ENCODE results near the gene APOB.

APOB gene

DNA sequence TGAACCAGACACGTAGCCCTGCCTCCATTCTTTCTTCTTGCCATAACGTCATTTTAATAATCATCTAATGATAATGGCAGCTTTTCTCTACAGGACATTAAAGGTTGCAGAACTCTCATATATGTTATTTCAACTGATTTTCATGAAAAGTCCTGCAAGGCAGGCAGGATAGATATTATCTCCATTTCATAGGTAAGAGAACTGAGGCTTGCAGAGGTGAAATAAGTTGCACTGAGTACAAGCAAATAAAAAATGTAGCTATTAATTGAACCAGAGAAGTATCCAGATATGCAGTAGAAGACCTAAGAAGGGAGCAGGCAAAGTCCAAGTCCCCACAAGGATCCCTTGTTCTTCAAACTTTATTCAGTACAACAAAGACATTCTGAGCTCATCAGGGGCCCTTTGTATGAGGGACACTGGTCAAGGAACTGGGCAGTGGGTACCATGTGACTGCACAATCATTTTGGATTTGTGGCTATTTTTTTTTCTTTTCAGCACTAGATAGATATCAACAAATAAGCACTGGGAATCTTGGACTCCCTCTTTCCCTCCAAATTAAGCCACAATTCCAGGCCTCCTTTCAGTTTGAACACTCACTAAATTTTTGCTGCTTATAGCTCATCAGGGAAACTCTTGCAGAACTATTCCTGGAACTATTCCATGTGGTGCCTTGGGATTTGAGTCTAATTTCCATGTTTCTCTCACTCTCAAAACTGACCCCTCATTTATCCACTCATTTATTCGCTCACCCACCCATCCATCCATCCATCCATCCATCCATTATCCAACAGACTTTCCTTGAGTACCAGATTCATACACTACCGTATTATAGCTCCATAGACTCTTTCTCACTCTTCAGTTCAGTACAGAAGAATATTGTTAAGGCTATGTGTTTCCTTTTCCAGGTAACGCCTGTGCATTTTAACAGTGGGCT lies 44.6 kb downstream of the APOB start:
- Histone ChIP-seq H3K36me3 (ENCODE audit: control insufficient read depth in 1 of 2, insufficient read depth in 2 of 2, low read depth in 1 of 2, low read length in 2 of 2) (no peaks in the 10 kb centered on the region), H2AK5ac (ENCODE audit: low read length, severe bottlenecking) (no peak overlapping the region), H3K4me2 (ENCODE audit: low read length, poor library complexity, severe bottlenecking) (no peak overlapping the region), H4K8ac (ENCODE audit: low read length) (no peak overlapping the region), H3K9ac (ENCODE audit: low read length) (no peak overlapping the region), H3K4me1 (ENCODE audit: control insufficient read depth, insufficient read depth, low read depth, low read length) (no peaks in the 10 kb centered on the region), H2BK5ac (ENCODE audit: low read depth, low read length, poor library complexity, severe bottlenecking) (no peak overlapping the region), H3K14ac (ENCODE audit: low read length in 2 of 2) (no peak overlapping the region), H2AFZ (ENCODE audit: low read depth, low read length) (no peak overlapping the region), H2BK12ac (ENCODE audit: low read length in 2 of 2) (no peak overlapping the region), H4K91ac (ENCODE audit: low read length) (no peak overlapping the region), H3K23ac (ENCODE audit: low read length in 2 of 2) (no peak overlapping the region), H3K4me3 (ENCODE audit: insufficient read depth in 1 of 2, low read depth in 1 of 2, low read length in 2 of 2) (no peak overlapping the region), H2BK15ac (ENCODE audit: low read depth, poor library complexity, severe bottlenecking) (no peak overlapping the region), H3K9me3 (ENCODE audit: control insufficient read depth, low read length) (no peaks in the 10 kb centered on the region), H3K27me3 (ENCODE audit: control insufficient read depth in 1 of 2, insufficient read depth in 1 of 2, low read length in 2 of 2) (no peaks in the 10 kb centered on the region), H3K4ac (ENCODE audit: low read depth in 1 of 2, low read length in 2 of 2) (no peak overlapping the region), H2BK120ac (ENCODE audit: low read depth, low read length) (no peak overlapping the region), H3K18ac (ENCODE audit: low read depth in 1 of 2, low read length in 2 of 2) (no peak overlapping the region), H3K27ac (ENCODE audit: low read length, poor library complexity, severe bottlenecking) (no peak overlapping the region), H3K79me1 (replicated peaks; ENCODE audit: low read length, poor library complexity, severe bottlenecking) (no peaks in the 10 kb centered on the region)
- DNase-seq: no peak
- WGBS: 71% methylated on average over 3 of the region's 5 CpGs

DNA sequence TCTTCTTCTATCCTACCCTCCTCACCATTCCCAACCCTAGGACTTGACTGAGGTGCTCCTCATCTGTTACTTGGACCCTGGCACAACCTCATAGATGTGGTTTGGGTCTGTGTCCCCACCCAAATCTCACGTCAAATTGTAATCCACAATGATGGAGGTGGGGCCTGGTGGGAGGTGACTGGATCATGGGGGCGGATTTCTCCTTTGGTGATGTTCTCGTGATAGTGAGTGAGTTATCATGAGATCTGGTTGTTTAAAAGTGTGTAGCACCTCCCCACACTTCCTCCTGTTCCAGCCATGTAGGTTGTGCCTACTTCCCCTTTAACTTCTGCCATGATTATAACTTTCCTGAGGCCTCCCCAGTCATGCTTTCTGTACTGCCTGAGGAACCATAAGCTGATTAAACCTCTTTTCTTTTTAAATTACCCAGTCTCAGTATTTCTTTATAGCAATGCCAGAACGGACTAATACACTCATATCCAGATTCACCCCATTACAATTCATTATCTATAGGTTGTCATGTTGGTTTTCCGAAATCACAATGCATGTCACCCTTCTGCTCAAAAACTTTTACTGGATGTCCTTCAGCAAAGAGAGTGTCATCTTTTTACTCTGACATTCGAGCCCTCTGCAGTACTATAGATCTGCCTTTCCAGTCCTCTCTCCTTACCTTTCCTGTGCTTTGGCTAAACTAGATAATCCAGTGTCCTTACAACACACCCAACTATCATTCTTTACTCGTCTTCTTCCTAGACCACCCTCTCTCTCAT lies 45.7 kb downstream of the APOB start:
- 59% methylated on average over 6 of the region's 7 CpGs for WGBS

DNA sequence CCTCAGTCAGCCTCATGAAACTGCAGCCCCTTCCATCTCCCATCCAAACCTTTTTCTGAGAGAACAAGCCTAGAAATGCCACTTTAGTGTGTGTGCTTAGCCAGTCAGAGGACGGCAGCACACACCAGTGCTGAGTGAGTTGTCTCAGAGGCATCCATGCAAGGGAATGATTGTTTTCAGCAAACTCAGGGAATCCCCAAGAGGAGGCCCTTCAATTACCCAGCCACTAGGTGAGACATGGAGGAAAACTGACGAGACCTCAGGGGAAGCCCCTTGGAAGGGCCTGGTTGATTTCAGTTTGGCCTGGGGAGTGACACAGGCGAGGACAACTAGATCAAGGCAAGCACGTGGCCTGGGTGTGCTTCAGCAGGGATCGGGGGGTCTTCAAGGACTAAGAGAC lies 49.7 kb downstream of the APOB start:
- no peak overlapping the region for H4K8ac ChIP-seq (ENCODE audit: low read length)
- H2BK5ac ChIP-seq (ENCODE audit: low read depth, low read length, poor library complexity, severe bottlenecking): no peak overlapping the region
- no peaks in the 10 kb centered on the region for H3K27me3 ChIP-seq (ENCODE audit: control insufficient read depth in 1 of 2, insufficient read depth in 1 of 2, low read length in 2 of 2)
- no peaks in the 10 kb centered on the region for H3K79me1 ChIP-seq (replicated peaks; ENCODE audit: low read length, poor library complexity, severe bottlenecking)
- no peak overlapping the region for H3K4me2 ChIP-seq (ENCODE audit: low read length, poor library complexity, severe bottlenecking)
- H4K91ac ChIP-seq (ENCODE audit: low read length): no peak overlapping the region
- H3K27ac ChIP-seq (ENCODE audit: low read length, poor library complexity, severe bottlenecking): no peak overlapping the region
- DNase-seq: no peak
- H3K14ac ChIP-seq (ENCODE audit: low read length in 2 of 2): no peak overlapping the region
- H3K4me1 ChIP-seq (ENCODE audit: control insufficient read depth, insufficient read depth, low read depth, low read length): peaks cover 11% of the 10 kb centered on the region
- H2BK120ac ChIP-seq (ENCODE audit: low read depth, low read length): no peak overlapping the region
- no peak overlapping the region for H2BK15ac ChIP-seq (ENCODE audit: low read depth, poor library complexity, severe bottlenecking)
- H3K18ac ChIP-seq (ENCODE audit: low read depth in 1 of 2, low read length in 2 of 2): no peak overlapping the region
- H3K4ac ChIP-seq (ENCODE audit: low read depth in 1 of 2, low read length in 2 of 2): no peak overlapping the region
- H2BK12ac ChIP-seq (ENCODE audit: low read length in 2 of 2): no peak overlapping the region
- WGBS: 67% methylated on average over 5 of the region's 5 CpGs
- H3K4me3 ChIP-seq (ENCODE audit: insufficient read depth in 1 of 2, low read depth in 1 of 2, low read length in 2 of 2): no peak overlapping the region
- no peak overlapping the region for H3K9ac ChIP-seq (ENCODE audit: low read length)
- H3K36me3 ChIP-seq (ENCODE audit: control insufficient read depth in 1 of 2, insufficient read depth in 2 of 2, low read depth in 1 of 2, low read length in 2 of 2): no peaks in the 10 kb centered on the region
- no peaks in the 10 kb centered on the region for H3K9me3 ChIP-seq (ENCODE audit: control insufficient read depth, low read length)
- no peak overlapping the region for H2AFZ ChIP-seq (ENCODE audit: low read depth, low read length)
- no peak overlapping the region for H2AK5ac ChIP-seq (ENCODE audit: low read length, severe bottlenecking)
- no peak overlapping the region for H3K23ac ChIP-seq (ENCODE audit: low read length in 2 of 2)

More for the DNA sequence above, 45.7 kb downstream of the APOB start:
- H3K27me3 ChIP-seq (ENCODE audit: control insufficient read depth in 1 of 2, insufficient read depth in 1 of 2, low read length in 2 of 2): no peaks in the 10 kb centered on the region
- no peak overlapping the region for H2BK12ac ChIP-seq (ENCODE audit: low read length in 2 of 2)
- H2BK15ac ChIP-seq (ENCODE audit: low read depth, poor library complexity, severe bottlenecking): no peak overlapping the region
- peaks cover 1% of the 10 kb centered on the region for H3K4me1 ChIP-seq (ENCODE audit: control insufficient read depth, insufficient read depth, low read depth, low read length)
- no peak overlapping the region for H4K8ac ChIP-seq (ENCODE audit: low read length)
- H3K14ac ChIP-seq (ENCODE audit: low read length in 2 of 2): no peak overlapping the region
- no peak overlapping the region for H3K27ac ChIP-seq (ENCODE audit: low read length, poor library complexity, severe bottlenecking)
- no peak overlapping the region for H2AFZ ChIP-seq (ENCODE audit: low read depth, low read length)
- no peak overlapping the region for H3K4ac ChIP-seq (ENCODE audit: low read depth in 1 of 2, low read length in 2 of 2)
- H3K79me1 ChIP-seq (replicated peaks; ENCODE audit: low read length, poor library complexity, severe bottlenecking): no peaks in the 10 kb centered on the region
- no peak overlapping the region for H2BK5ac ChIP-seq (ENCODE audit: low read depth, low read length, poor library complexity, severe bottlenecking)
- H2AK5ac ChIP-seq (ENCODE audit: low read length, severe bottlenecking): no peak overlapping the region
- H3K18ac ChIP-seq (ENCODE audit: low read depth in 1 of 2, low read length in 2 of 2): no peak overlapping the region
- no peaks in the 10 kb centered on the region for H3K36me3 ChIP-seq (ENCODE audit: control insufficient read depth in 1 of 2, insufficient read depth in 2 of 2, low read depth in 1 of 2, low read length in 2 of 2)
- no peak overlapping the region for H3K9ac ChIP-seq (ENCODE audit: low read length)
- H3K4me3 ChIP-seq (ENCODE audit: insufficient read depth in 1 of 2, low read depth in 1 of 2, low read length in 2 of 2): no peak overlapping the region
- no peak overlapping the region for H2BK120ac ChIP-seq (ENCODE audit: low read depth, low read length)
- no peak overlapping the region for H3K4me2 ChIP-seq (ENCODE audit: low read length, poor library complexity, severe bottlenecking)
- DNase-seq: no peak
- no peaks in the 10 kb centered on the region for H3K9me3 ChIP-seq (ENCODE audit: control insufficient read depth, low read length)
- no peak overlapping the region for H4K91ac ChIP-seq (ENCODE audit: low read length)
- no peak overlapping the region for H3K23ac ChIP-seq (ENCODE audit: low read length in 2 of 2)

DNA sequence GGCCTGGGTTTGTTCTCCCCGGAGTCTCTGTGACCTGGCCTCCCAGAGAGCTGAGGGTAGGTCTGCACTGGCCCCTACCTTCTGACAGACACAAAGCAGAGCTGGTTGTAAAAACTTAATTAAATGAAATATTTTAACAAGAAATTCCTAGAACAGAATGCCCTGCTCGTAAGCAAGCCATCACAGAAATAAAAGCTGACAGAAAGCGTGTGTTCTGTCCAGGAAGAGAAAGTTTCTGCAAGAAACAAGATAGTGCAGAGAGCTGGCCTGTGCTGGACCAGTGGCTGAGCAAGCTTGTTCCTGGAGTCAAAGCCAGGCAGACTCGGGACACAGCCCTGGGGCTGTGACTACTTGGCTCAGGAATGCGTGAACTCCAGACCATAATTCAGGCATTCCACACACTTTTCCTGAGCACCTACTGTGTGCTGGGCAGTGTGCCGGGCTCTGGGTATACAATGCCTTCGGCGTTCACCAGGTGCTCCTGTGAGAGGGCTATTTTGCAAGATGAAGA lies 51.6 kb downstream of the APOB start:
- 51% methylated on average over 7 of the region's 8 CpGs for WGBS
- Histone ChIP-seq H3K4ac (ENCODE audit: low read depth in 1 of 2, low read length in 2 of 2) (no peak overlapping the region), H3K23ac (ENCODE audit: low read length in 2 of 2) (no peak overlapping the region), H4K8ac (ENCODE audit: low read length) (no peak overlapping the region), H2AFZ (ENCODE audit: low read depth, low read length) (no peak overlapping the region), H3K4me2 (ENCODE audit: low read length, poor library complexity, severe bottlenecking) (peak overlapping the region; percentile 17), H3K14ac (ENCODE audit: low read length in 2 of 2) (no peak overlapping the region), H3K27ac (ENCODE audit: low read length, poor library complexity, severe bottlenecking) (no peak overlapping the region), H3K36me3 (ENCODE audit: control insufficient read depth in 1 of 2, insufficient read depth in 2 of 2, low read depth in 1 of 2, low read length in 2 of 2) (no peaks in the 10 kb centered on the region), H2BK15ac (ENCODE audit: low read depth, poor library complexity, severe bottlenecking) (no peak overlapping the region), H3K9me3 (ENCODE audit: control insufficient read depth, low read length) (no peaks in the 10 kb centered on the region), H3K4me3 (ENCODE audit: insufficient read depth in 1 of 2, low read depth in 1 of 2, low read length in 2 of 2) (no peak overlapping the region), H2BK12ac (ENCODE audit: low read length in 2 of 2) (no peak overlapping the region), H3K79me1 (replicated peaks; ENCODE audit: low read length, poor library complexity, severe bottlenecking) (no peaks in the 10 kb centered on the region), H2AK5ac (ENCODE audit: low read length, severe bottlenecking) (no peak overlapping the region), H3K9ac (ENCODE audit: low read length) (no peak overlapping the region), H4K91ac (ENCODE audit: low read length) (no peak overlapping the region), H3K27me3 (ENCODE audit: control insufficient read depth in 1 of 2, insufficient read depth in 1 of 2, low read length in 2 of 2) (no peaks in the 10 kb centered on the region), H2BK5ac (ENCODE audit: low read depth, low read length, poor library complexity, severe bottlenecking) (no peak overlapping the region), H2BK120ac (ENCODE audit: low read depth, low read length) (no peak overlapping the region), H3K18ac (ENCODE audit: low read depth in 1 of 2, low read length in 2 of 2) (no peak overlapping the region), H3K4me1 (ENCODE audit: control insufficient read depth, insufficient read depth, low read depth, low read length) (peaks cover 15% of the 10 kb centered on the region)
- DNase-seq: no peak
